ENCODE results near the gene SPTLC3.

The SPTLC3 gene

GRCh38 chr20:13098720-13099355, 90.1 kb downstream of the SPTLC3 start:
- DNase-seq (ENCODE audit: low read depth in 2 of 2): no peak

- no peak for DNase-seq (ENCODE audit: low read depth in 2 of 2)
Measured at GRCh38 chr20:13099676-13100075, 90.9 kb downstream of the SPTLC3 start.

- DNase-seq (ENCODE audit: low read depth in 2 of 2): no peak
Measured at GRCh38 chr20:13101276-13101675, 92.5 kb downstream of the SPTLC3 start.

- no peak for DNase-seq (ENCODE audit: low read depth in 2 of 2)
Measured at GRCh38 chr20:13101706-13102105, 92.9 kb downstream of the SPTLC3 start.

- DNase-seq (ENCODE audit: low read depth in 2 of 2): no peak
Measured at GRCh38 chr20:13102237-13102636, 93.5 kb downstream of the SPTLC3 start.

- DNase-seq (ENCODE audit: low read depth in 2 of 2): no peak
Measured at GRCh38 chr20:13102694-13103093, 93.9 kb downstream of the SPTLC3 start.

GRCh38 chr20:13105039-13105438, 96.3 kb downstream of the SPTLC3 start:
- DNase-seq (ENCODE audit: low read depth in 2 of 2): no peak

GRCh38 chr20:13105864-13106457, 97.2 kb downstream of the SPTLC3 start:
- DNase-seq (ENCODE audit: low read depth in 2 of 2): no peak

- no peak for DNase-seq (ENCODE audit: low read depth in 2 of 2)
Measured at GRCh38 chr20:13109658-13110057, 100.9 kb downstream of the SPTLC3 start.

GRCh38 chr20:13110796-13111195, 102.0 kb downstream of the SPTLC3 start:
- no peak for DNase-seq (ENCODE audit: low read depth in 2 of 2)

GRCh38 chr20:13111249-13111911, 102.6 kb downstream of the SPTLC3 start:
- DNase-seq (ENCODE audit: low read depth in 2 of 2): no peak

- DNase-seq (ENCODE audit: low read depth in 2 of 2): no peak
Measured at GRCh38 chr20:13113731-13114130, 105.0 kb downstream of the SPTLC3 start.

- DNase-seq (ENCODE audit: low read depth in 2 of 2): no peak
Measured at GRCh38 chr20:13117200-13117599, 108.4 kb downstream of the SPTLC3 start.

- DNase-seq (ENCODE audit: low read depth in 2 of 2): no peak
Measured at GRCh38 chr20:13118676-13119075, 109.9 kb downstream of the SPTLC3 start.

- DNase-seq (ENCODE audit: low read depth in 2 of 2): peak in 1 of 2 donors; percentile 45
Measured at GRCh38 chr20:13119583-13119982, 110.8 kb downstream of the SPTLC3 start.

- DNase-seq (ENCODE audit: low read depth in 2 of 2): no peak
Measured at GRCh38 chr20:13120471-13120870, 111.7 kb downstream of the SPTLC3 start.

- DNase-seq (ENCODE audit: low read depth in 2 of 2): no peak
Measured at GRCh38 chr20:13121840-13122515, 113.2 kb downstream of the SPTLC3 start.

- DNase-seq (ENCODE audit: low read depth in 2 of 2): no peak
Measured at GRCh38 chr20:13125486-13125885, 116.7 kb downstream of the SPTLC3 start.

- no peak for DNase-seq (ENCODE audit: low read depth in 2 of 2)
Measured at GRCh38 chr20:13128173-13128572, 119.4 kb downstream of the SPTLC3 start.

- DNase-seq (ENCODE audit: low read depth in 2 of 2): no peak
Measured at GRCh38 chr20:13130061-13130706, 121.4 kb downstream of the SPTLC3 start.

- DNase-seq (ENCODE audit: low read depth in 2 of 2): no peak
Measured at GRCh38 chr20:13130707-13131103, 121.9 kb downstream of the SPTLC3 start.

GRCh38 chr20:13131688-13132087, 122.9 kb downstream of the SPTLC3 start:
- DNase-seq (ENCODE audit: low read depth in 2 of 2): no peak

Measured in stimulated activated CD4-positive, alpha-beta T cell treated with anti-CD3 and anti-CD28 coated beads, Interleukin-1b, Interleukin-23, amount 100 ng/mL, for 4 hours (primary cell).